ENCODE data around the gene PHF20. TPM values are rescaled to one million over a fixed set of nuclear protein-coding genes. Genes with fewer than 3 reads are reported as not detected.
"Not testable (repeated sequence)": the region's sequence is repeated elsewhere in the genome, so short reads cannot be mapped to it uniquely, and the experiment has no call there.

The PHF20 gene
- total RNA-seq, 4 donors from 2014 or later, result 28.0 to 51.7 (median 35.2) TPM

DNA sequence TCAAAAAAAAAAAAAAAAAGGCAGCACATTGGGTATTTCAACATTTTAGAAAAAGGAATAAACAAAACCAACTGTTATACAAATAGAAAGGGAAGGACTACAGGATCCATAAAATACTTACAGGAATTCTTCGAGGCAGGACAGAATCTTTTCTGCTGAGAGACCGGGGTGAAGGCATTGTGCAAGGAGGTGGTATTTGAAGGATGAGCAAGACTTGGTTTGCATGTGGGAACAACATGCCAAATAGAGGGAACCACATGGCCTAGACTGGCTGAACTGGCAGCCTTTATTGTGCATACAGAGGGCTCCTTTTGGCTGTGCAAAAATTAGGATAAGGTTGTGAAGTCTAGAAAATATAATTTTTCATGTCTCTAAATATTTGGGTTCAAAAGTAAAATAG, 119.6 kb downstream of the PHF20 start:
- no peak overlapping the region for H3K27ac ChIP-seq
- no peaks in the 10 kb centered on the region for H3K36me3 ChIP-seq
- H3K4me1 ChIP-seq, result peaks cover 5 to 12% of the 10 kb centered on the region in 2 donors
- H3K4me3 ChIP-seq (replicated peaks in 1 of 3), result no peak overlapping the region
- WGBS, 2 donors, result 93 to 94% methylated on average over 2 of the region's 2 CpGs
- no peak for DNase-seq
- intact Hi-C loops (cut with DNase I), result no loop called here
- TF ChIP-seq, protein P1, sequence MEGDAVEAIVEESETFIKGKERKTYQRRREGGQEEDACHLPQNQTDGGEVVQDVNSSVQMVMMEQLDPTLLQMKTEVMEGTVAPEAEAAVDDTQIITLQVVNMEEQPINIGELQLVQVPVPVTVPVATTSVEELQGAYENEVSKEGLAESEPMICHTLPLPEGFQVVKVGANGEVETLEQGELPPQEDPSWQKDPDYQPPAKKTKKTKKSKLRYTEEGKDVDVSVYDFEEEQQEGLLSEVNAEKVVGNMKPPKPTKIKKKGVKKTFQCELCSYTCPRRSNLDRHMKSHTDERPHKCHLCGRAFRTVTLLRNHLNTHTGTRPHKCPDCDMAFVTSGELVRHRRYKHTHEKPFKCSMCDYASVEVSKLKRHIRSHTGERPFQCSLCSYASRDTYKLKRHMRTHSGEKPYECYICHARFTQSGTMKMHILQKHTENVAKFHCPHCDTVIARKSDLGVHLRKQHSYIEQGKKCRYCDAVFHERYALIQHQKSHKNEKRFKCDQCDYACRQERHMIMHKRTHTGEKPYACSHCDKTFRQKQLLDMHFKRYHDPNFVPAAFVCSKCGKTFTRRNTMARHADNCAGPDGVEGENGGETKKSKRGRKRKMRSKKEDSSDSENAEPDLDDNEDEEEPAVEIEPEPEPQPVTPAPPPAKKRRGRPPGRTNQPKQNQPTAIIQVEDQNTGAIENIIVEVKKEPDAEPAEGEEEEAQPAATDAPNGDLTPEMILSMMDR (IDR thresholded peaks at IDR 0.05), result no peak
- TF ChIP-seq POLR2A (IDR thresholded peaks at IDR 0.05), result no peak
- H3K27me3 ChIP-seq, result no peaks in the 10 kb centered on the region
- no peaks in the 10 kb centered on the region for H3K9me3 ChIP-seq

DNA sequence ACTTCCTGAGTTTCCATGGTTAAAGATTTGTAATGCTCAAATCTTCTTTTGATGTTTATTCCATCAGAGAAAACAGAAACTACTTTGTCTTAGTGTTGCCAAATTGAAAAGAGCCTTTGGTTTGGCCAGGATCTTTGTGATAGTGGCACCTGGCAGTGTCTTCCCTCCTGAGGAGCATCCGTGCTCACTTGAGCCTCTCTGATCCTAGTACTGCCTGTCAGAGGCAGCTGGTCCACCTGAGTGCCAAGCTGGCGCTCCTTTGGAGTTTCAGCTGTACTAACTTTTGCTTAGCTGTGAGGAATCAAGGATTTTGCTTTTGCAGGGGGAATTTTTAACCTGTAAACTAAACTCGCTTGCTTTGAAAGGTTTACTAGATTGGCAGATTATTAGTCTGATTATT, 121.1 kb downstream of the PHF20 start:
- Histone ChIP-seq H3K4me1 (peaks cover 3 to 11% of the 10 kb centered on the region in 2 donors), H3K4me3 (replicated peaks in 1 of 3) (no peak overlapping the region), H3K27ac (no peak overlapping the region), H3K9me3 (no peaks in the 10 kb centered on the region), H3K27me3 (no peaks in the 10 kb centered on the region), H3K36me3 (no peaks in the 10 kb centered on the region)
- intact Hi-C loops (cut with DNase I), result no loop called here
- DNase-seq, result no peak
- TF ChIP-seq POLR2A (IDR thresholded peaks at IDR 0.05), result no peak
- TF ChIP-seq, protein P1 (IDR thresholded peaks at IDR 0.05), result no peak
- 61 to 95% methylated on average over 3 of the region's 3 CpGs for WGBS, 2 donors

DNA sequence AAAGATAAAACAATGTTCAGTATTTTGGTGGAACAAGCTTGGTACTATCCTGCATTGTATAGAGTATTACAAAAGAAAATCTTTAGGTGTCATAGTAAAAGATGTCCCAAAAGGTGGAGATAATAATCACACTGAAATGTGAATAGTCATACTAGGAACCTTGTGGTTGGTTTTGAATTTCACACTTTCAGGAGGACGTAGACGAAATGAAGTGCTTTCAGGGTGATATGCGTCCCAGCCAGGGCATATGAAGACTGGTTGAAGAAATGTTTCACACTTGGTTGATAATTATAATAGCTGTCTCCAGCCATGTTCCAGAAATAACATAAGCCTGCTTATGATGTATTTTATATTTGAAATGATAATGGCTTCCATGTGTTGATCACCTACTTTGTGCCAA, 122.1 kb downstream of the PHF20 start:
- Histone ChIP-seq H3K4me3 (replicated peaks in 1 of 3) (no peak overlapping the region), H3K9me3 (no peaks in the 10 kb centered on the region), H3K27ac (no peak overlapping the region), H3K4me1 (peaks cover 0 to under 1% of the 10 kb centered on the region in 2 donors), H3K27me3 (no peaks in the 10 kb centered on the region), H3K36me3 (no peaks in the 10 kb centered on the region)
- 89 to 90% methylated on average over 3 of the region's 3 CpGs for WGBS, 2 donors
- intact Hi-C loops (cut with DNase I), result no loop called here
- DNase-seq, result no peak
- no peak for TF ChIP-seq POLR2A (IDR thresholded peaks at IDR 0.05)
- TF ChIP-seq, protein P1 (IDR thresholded peaks at IDR 0.05), result no peak

DNA sequence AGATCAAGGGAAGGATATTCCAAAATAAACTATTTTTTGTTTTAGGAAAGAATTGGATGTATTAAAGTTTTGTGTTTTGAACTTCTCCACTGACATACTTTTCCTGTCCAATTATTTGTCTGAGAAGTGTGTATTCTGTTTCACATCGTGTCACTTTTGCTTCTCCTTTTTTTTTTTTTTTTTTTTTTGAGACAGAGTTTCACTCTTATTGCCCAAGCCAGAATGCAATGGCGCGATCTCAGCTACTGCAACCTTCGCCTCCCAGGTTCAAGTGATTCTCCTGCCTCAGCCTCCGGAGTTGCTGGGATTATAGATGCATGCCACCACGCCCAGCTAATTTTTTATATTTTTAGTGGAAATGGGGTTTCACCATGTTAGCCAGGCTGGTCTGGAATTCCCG, 123.7 kb downstream of the PHF20 start:
- H3K27ac ChIP-seq; H3K4me3 ChIP-seq (replicated peaks in 1 of 3); H3K4me1 ChIP-seq; H3K27me3 ChIP-seq; DNase-seq; H3K36me3 ChIP-seq; H3K9me3 ChIP-seq; intact Hi-C loops (cut with DNase I): not testable (repeated sequence)
- WGBS, 2 donors, result 90 to 93% methylated on average over 7 of the region's 7 CpGs

DNA sequence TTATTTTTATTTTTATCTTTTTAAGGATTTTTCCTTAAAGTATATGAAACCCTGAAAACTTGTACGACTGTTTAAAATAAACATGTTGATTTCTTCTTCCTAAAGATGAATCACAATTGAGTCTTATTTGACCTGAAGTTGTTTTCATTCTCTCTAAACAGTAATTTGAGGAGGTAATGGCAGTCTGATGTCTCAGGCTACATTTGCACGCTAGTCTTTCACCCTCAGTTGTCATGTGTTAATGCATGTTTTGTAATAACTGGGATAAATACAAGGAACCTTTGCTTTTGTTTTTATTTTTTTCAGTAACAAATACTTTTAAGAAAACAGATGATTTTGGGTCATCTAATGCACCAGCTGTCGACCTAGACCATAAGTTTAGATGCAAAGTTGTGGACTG, 127.2 kb downstream of the PHF20 start:
- Histone ChIP-seq H3K27me3 (no peaks in the 10 kb centered on the region), H3K4me3 (replicated peaks in 1 of 3) (no peak overlapping the region), H3K36me3 (peaks cover 4 to 6% of the 10 kb centered on the region in 2 donors), H3K4me1 (no peaks in the 10 kb centered on the region), H3K27ac (no peak overlapping the region), H3K9me3 (no peaks in the 10 kb centered on the region)
- WGBS, 2 donors, result 94 to 96% methylated on average over 3 of the region's 3 CpGs
- no peak for TF ChIP-seq POLR2A (IDR thresholded peaks at IDR 0.05)
- TF ChIP-seq, protein P1 (IDR thresholded peaks at IDR 0.05), result no peak
- no peak for DNase-seq
- intact Hi-C loops (cut with DNase I), result no loop called here

DNA sequence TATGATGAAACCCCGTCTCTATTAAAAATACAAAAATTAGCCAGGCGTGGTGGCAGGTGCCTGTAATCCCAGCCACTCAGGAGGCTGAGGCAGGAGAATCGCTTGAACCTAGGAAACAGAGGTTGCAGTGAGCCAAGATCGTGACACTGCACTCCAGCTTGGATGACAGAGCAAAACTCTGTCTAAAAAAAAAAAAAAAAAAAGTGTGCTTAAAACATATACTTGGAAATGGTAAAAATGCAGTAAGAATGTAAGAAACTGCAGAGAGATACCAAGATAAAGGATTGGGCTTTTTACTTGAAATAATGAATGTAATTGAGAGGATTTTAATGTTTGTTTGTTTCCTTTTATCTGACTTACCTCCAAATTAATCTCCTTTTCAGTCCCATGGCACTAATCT, 129.4 kb downstream of the PHF20 start:
- peaks cover 6 to 15% of the 10 kb centered on the region in 2 donors for H3K36me3 ChIP-seq
- H3K4me1 ChIP-seq; intact Hi-C loops (cut with DNase I); H3K27me3 ChIP-seq; H3K27ac ChIP-seq; H3K4me3 ChIP-seq (replicated peaks in 1 of 3); DNase-seq; H3K9me3 ChIP-seq: not testable (repeated sequence)
- 93 to 94% methylated on average over 4 of the region's 4 CpGs for WGBS, 2 donors
